ENCODE results near the gene MRC2. TPM values are rescaled to one million over a fixed set of nuclear protein-coding genes. Genes with fewer than 3 reads are reported as not detected.

Gene MRC2
- total RNA-seq, 1 experiment from 2014 or later = 10.7 TPM

- no TSS peak for BruUV-seq (replicated peaks)
- Histone ChIP-seq H4K20me1 (ENCODE audit: insufficient read depth) (no peaks in the 10 kb centered on the region), H3K36me3 (ENCODE audit: control insufficient read depth in 1 of 2, insufficient read depth in 2 of 2, low read length in 2 of 2) (peaks cover 11 to 20% of the 10 kb centered on the region in 2 experiments; a peak in 3 of 4 replicates), H3K27me3 (ENCODE audit: insufficient read depth, low read length) (no peaks in the 10 kb centered on the region), H3K9me3 (ENCODE audit: control insufficient read depth in 1 of 2, insufficient read depth in 1 of 2, low read depth in 1 of 2, low read length in 2 of 2) (no peaks in the 10 kb centered on the region), H3K4me2 (ENCODE audit: low read length) (no peak overlapping the region), H3K4me3 (replicated peaks in 1 of 2; ENCODE audit: low read depth in 1 of 2, low read length in 2 of 2) (no peak overlapping the region), H3K27ac (ENCODE audit: low read depth, low read length) (no peak overlapping the region), H2AFZ (ENCODE audit: low read depth, low read length, poor library complexity, severe bottlenecking) (no peak overlapping the region), H3K79me2 (ENCODE audit: insufficient read depth, low read length) (no peaks in the 10 kb centered on the region), H3K9me2 (ENCODE audit: insufficient read depth) (no peaks in the 10 kb centered on the region), H3K9ac (ENCODE audit: low read length) (no peak overlapping the region), H3K4me1 (ENCODE audit: control insufficient read depth in 1 of 2, insufficient read depth in 2 of 2, low read length in 2 of 2) (no peaks in the 10 kb centered on the region)
- CTCF ChIA-PET = no interaction called here
- no peak for DNase-seq (ENCODE audit: low read depth, low spot score)
- intact Hi-C loops (cut with micrococcal nuclease) = no loop called here
- ATAC-seq = no peak
- POLR2A ChIA-PET = no interaction called here
- RAD21 ChIA-PET (ENCODE audit: low non-redundant PET in 1 of 2, low total read pairs in 2 of 2, uncharacterized antibody in 2 of 2, unreplicated experiment in 2 of 2) = no interaction called here
- TF ChIP-seq JUND (IDR thresholded peaks at IDR 0.05) = no peak
- TF ChIP-seq SIN3A (IDR thresholded peaks at IDR 0.05; ENCODE audit: low read depth) = 0 out of 2 replicates have a peak, but pooled peaks have one; percentile 33
Observed at GRCh38 chr17:62615503-62615902, 12.0 kb upstream of the MRC2 start.

DNA sequence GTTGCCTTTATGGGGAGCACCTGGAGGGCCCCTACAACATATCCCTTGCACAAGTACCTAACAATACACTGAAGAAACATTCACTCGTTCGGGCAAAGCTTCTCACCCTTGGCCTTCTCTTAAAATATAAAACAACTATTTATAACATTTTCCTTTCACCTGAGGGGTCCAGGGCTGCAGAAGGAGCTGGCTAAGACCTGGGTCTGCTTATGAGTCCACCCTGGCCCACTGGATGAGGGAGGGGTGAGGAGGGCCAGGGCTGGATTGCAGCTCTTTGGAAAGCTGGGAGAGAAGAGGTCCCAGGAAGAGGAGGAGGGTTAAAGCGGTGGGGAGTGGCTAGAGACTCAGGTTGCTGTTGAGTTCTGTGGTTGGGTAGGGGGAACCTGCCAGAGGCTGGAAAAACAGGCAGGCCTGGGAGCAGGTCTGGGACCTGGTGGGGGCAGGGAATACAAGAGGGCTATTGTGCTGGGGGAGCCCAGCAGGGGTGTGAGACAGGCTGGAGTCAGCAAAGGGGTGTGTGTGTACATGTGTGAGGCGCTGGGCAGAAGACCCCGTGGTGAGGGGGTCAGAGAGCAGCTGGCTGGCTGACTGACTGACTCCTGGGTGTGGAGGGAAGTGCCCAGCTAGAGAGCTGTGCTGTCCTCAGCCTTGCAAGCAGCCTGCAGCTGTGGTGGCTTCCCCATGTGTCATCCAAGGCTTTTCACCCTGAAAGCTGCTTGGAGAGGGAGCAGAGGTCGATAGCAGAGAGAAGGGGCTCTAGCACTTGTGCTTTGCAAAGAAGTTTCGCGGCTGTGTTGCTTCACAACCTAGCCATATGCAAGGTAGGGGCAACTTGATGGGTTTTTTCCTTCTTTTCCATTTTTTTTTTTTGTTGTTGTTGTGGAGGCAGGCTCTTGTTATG is 10.2 kb upstream of the MRC2 start:
- H3K4me2 ChIP-seq (ENCODE audit: low read length) = no peak overlapping the region

More for the DNA sequence above, 10.2 kb upstream of the MRC2 start:
- DNase-seq (ENCODE audit: low read depth, low spot score) = no peak
- Histone ChIP-seq H3K4me1 (ENCODE audit: control insufficient read depth in 1 of 2, insufficient read depth in 2 of 2, low read length in 2 of 2) (no peaks in the 10 kb centered on the region), H3K9ac (ENCODE audit: low read length) (no peak overlapping the region), H3K36me3 (ENCODE audit: control insufficient read depth in 1 of 2, insufficient read depth in 2 of 2, low read length in 2 of 2) (peaks cover 4 to 11% of the 10 kb centered on the region in 2 experiments; a peak in 2 of 4 replicates), H3K79me2 (ENCODE audit: insufficient read depth, low read length) (no peaks in the 10 kb centered on the region), H3K4me3 (replicated peaks in 1 of 2; ENCODE audit: low read depth in 1 of 2, low read length in 2 of 2) (no peak overlapping the region), H2AFZ (ENCODE audit: low read depth, low read length, poor library complexity, severe bottlenecking) (no peak overlapping the region), H3K27ac (ENCODE audit: low read depth, low read length) (no peak overlapping the region), H4K20me1 (ENCODE audit: insufficient read depth) (no peaks in the 10 kb centered on the region), H3K9me2 (ENCODE audit: insufficient read depth) (no peaks in the 10 kb centered on the region), H3K9me3 (ENCODE audit: control insufficient read depth in 1 of 2, insufficient read depth in 1 of 2, low read depth in 1 of 2, low read length in 2 of 2) (no peaks in the 10 kb centered on the region), H3K27me3 (ENCODE audit: insufficient read depth, low read length) (no peaks in the 10 kb centered on the region)
- BruUV-seq (replicated peaks) = no TSS peak
- no peak for TF ChIP-seq CEBPB (IDR thresholded peaks at IDR 0.05; ENCODE audit: low read depth)
- TF ChIP-seq EZH2 (IDR thresholded peaks at IDR 0.05) = no peak
- TF ChIP-seq FOSL1 (IDR thresholded peaks at IDR 0.05; ENCODE audit: low read depth) = no peak
- peak; percentile 20; the same call in 1 of the 2 replicates for ATAC-seq
- POLR2A ChIA-PET = no interaction called here
- intact Hi-C loops (cut with micrococcal nuclease) = no loop called here
- RAD21 ChIA-PET (ENCODE audit: low non-redundant PET in 1 of 2, low total read pairs in 2 of 2, uncharacterized antibody in 2 of 2, unreplicated experiment in 2 of 2) = no interaction called here
- CTCF ChIA-PET = no interaction called here
